ENCODE data around the gene TK2.
A peak's percentile ranks its signal among the peaks of the same experiment; 100 is the strongest.
"Not testable (repeated sequence)": the region's sequence is repeated elsewhere in the genome, so short reads cannot be mapped to it uniquely, and the experiment has no call there.

Gene TK2

DNA sequence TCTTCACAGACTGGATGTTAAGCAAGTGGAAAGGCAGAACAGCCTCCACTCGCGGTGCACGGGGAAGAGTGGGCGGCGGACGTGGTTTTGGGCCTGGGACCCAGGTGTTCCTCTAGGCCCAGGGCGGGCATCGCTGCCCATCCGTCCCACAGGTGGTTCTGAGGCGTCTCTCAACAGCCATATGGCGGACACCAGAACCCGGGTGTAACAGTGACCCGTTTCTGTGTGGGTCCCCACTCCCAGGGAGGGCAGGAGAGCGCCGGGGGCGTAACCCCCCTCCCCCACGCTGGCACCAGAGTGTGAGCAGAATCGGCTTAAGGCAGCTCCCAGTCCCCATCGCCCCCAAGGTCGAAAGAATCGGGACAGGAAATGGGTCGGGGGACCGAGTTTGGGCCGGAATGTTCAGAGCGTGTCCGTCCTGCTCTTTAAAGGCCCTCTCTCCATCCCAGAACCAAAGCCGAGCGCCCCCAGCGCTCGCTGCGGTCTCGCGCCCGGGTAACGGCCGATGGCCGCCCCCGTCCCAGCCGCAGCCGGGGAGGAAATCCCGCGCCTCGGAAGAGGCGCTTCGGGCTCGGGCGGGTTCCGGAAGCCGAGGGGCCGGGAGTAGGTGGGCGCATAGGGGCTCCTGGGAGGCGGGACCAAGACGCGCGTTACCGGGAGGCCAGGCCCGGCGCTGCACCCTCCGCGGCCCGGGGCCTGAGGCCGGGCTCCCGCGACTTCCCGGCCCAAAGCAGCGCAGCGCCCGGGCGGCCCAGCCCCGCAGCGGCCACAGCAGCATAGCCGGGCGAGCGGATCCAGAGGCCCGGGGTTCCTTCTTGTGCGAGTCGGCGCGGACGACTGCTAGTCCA lies at the start of gene TK2:
Gene TK2 (minus strand): TSS at position 839 of the 848 bp plus-strand sequence. CDS start 61 bp downstream, at position 778.
- DNase-seq: peak; percentile 34

DNA sequence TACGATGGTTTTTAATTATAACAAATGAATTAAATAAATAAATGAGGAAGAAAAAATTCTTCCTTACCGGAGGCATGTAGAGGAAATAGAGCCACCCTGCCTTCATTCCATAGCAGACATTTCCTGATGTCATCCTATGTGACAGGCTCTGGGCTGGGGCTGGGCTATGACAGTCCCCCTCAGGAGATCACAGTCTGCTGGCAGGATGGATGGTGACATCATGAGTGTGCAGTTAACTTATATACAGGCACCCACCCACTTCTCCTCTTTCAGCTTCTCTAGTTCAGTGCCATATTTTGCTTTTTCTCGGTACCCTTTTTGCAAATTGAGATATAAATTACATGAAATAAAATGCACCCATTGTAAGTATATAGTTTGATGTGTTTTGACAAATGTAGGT lies 48.2 kb upstream of the TK2 start:
- DNase-seq: no peak

DNA sequence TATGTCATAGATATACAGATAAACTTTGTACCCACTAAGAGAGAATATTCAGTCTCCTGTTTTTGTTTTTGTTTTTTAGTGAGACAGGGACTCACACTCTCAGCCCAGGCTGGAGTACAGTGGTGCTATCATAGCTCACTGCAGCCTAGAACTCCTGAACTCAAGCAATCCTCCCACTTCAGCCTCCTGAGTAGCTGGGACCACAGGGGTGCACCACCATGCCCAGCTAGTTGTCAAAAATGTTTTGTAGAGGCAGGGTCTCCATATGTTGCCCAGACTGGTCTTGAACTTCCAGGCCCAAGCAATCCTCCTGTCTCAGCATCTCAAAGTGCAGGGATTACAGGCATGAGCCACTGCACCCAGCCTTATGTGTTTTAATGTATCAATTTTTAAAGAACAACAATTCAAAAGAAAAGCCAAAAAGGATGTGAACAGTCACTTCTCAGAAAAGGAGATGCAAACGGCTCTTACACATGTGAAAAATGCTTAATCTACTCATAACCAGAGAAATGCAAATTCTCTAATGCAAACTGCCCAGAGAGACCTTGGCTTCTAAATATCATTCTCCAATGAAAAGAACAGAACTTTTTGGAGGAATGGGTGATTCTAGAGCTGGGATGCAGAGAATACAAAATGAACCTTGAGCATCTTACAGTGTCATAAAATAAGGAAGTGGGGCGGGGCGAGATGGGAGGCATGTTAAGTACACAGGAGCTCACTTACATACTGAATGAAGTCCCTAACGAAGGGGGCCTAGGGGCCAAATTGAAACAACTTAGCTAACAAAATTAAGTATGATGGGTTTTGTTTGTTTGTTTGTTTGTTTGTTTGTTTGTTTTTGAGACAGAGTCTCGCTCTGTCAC lies 47.3 kb upstream of the TK2 start:
- no peak for DNase-seq

DNA sequence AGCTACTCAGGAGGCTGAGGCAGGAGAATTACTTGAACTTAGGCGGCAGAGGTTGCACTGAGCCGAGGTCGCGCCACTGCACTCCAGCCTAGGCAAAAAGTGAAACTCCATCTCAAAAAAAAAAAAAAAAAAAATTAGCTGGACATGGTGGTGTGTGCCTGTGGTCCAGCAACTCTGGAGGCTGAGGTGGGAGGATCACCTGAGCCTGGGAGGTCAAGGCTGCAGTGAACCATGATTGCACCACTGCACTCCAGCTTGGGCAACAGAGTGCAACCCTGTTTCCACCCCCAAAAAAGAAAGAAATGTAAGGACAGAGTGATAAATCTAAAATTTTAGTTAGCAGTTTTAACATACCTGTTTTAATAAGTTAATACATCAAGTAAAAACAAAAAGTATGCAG lies 46.6 kb upstream of the TK2 start:
- DNase-seq: not testable (repeated sequence)

GRCh38 chr16:66594739-66595138 lies 44.8 kb upstream of the TK2 start:
- DNase-seq: no peak

DNA sequence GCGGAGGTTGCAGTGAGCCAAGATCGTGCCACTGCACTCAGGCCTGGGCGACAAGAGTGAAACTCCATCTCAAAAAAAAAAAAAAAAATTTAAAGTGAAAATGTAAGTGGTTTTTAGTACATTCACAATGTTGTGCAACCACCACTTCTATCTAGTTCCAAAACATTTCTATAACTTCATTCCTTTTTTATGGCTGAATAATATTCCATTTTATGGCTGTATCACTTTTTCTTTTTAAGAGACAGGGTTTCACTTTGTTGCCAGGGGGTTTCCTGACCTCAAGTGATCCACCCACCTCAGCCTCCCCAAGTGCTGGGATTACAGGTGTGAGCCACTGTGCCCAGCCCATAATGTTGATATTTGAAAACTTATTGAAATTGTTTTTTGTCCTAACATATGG lies 42.9 kb upstream of the TK2 start:
- no peak for DNase-seq

DNA sequence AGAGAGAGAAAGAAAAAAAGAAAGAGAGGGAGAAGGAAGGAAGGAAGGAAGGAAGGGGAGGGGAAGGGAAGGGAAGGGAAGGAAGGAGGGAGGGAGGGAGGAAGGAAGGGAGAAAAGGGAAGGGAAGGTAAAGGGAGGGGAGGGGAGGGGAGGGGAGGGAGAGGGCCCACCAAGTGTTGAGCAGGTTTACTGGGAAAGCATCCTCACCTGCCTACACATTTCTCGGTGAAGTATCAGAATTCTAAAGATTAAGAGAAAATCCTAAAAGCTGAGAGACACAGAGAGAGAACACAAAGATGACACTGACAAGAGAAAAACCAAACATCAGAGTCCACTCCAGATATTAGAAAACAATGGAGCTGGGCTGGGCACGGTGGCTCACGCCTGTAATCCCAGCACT lies 42.3 kb upstream of the TK2 start:
- no peak for DNase-seq

GRCh38 chr16:66591018-66591417 lies 41.1 kb upstream of the TK2 start:
- DNase-seq: no peak

DNA sequence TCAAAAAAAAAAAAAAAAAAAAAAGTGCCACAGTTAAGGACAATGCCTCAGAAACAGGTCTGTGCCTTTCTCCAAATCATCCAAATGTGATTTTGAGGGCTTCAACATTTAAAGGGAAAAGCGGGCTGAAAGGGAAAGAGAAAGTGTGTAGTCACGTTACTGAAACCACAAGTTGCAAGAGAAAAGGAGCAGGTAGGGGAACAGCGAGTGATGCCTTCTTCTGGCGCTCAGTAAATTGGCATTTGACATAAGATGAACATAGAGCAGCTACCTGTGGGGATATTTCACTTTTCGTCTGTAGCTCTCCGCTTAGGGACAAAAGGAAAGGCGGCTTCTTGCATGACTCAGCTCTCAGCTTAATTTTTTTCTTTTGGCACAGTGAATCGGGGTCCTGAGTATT lies 40.4 kb upstream of the TK2 start:
- no peak for DNase-seq

GRCh38 chr16:66588981-66589713 lies 39.2 kb upstream of the TK2 start:
- DNase-seq: peak; percentile 63

GRCh38 chr16:66587881-66588600 lies 38.1 kb upstream of the TK2 start:
- no peak for DNase-seq

- DNase-seq: no peak
Measured at GRCh38 chr16:66585481-66586239, 35.7 kb upstream of the TK2 start.

- DNase-seq: no peak
Measured at GRCh38 chr16:66581246-66581952, 31.5 kb upstream of the TK2 start.

- no peak for DNase-seq
Measured at GRCh38 chr16:66580605-66581209, 30.8 kb upstream of the TK2 start.

DNA sequence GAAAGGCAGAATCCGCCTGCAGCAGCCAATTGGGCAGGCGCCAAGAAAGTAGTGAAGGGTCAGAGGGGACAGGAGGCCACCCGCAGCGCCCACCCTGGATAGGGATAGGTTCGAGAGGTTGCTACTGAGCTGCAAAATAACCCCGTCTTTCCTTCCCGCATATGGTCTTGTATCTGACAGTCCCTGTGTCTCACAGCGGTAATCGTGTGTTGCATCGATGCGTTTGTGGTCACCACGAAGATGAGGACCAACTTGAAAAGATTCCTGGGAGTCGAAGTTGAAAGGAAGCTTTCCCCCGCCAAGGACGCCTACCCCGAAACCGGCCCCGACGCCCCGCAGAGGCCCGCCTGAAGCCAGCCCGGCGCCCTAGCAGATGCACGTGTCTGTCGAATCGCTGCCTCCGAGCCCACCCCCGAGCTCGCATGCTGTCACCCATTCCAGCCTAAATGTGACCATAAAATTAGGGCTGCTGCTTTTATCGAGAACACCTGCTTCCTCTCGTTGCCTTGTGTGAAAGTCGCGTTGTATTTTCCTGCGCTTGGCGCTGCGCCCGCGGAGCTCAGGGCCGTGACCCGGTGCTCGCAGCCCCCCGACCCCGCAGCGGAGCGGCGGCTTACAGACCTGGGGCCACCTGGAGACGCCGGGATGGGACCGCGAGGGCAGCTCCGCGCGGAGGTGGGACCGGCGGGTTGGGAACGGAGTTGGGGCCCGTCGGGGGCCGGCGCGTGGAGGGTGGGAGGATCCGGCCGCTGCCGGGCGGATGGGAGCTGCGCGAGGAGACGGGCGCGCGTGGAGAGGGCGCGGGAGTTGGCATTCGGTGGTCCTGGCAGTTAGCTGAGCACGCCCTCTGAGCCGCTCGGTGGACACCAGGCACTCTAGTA lies 29.0 kb upstream of the TK2 start, which contains the start of gene CMTM2:
Gene CMTM2 (plus strand): TSS at position 813 of the 881 bp plus-strand sequence. CDS start 145 bp downstream, outside the sequence.
- DNase-seq: peak; percentile 8

DNA sequence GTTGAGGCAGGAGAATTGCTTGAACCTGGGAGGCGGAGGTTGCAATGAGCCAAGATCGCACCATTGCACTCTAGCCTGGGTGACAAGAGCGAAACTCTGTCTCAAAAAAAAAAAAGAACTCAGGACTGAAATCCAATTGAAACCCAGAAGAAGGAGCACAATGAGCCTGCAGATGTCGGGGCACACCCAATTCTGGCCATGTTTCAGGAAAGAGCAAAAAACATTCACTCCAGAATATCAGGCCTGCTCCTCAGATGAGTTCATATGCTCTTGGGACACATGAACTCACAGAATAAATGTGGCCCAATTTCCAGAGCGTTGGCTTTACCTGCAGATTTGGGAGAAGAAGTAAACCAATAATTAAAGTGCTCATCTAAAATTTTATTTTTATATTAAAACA lies 26.4 kb upstream of the TK2 start:
- DNase-seq: no peak

GRCh38 chr16:66575060-66575459 lies 25.1 kb upstream of the TK2 start:
- no peak for DNase-seq

DNA sequence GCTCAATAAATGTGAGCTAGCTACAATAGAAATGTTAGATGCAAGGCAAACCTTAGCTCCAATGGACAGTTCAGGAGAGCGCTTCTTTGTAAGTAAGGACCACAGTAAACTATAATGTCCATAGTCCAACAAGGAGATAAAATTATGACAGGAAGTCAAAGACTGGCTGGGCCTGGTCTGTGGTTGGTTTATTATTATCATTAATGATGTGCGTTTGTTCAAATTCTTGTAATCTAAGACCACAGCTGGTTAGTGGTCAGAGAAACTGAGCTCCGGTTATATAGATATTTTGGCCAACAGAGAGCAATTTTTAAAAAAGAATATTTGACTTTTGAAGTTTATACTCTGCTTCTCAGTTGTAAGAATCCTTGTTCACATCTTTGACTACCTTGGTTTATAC lies 24.6 kb upstream of the TK2 start:
- DNase-seq: no peak

DNA sequence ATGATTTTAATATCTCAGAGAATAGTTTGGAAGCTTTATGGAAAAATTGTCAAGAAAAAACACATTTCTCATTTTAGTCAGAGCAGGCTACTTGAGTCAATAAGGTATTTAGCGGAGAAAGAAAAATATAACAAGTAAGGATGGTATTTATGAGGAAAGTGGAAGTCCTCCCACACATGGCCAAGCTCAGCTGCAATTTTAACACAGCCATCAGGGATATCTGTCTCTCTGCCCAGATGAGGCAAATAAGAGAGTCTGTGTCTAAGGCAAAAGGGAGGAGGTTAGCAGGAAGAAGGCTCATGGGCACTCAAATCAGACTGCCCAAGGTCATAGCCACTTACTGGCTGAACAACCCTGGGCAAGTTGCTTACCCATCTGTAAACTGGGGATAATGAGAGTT lies 24.2 kb upstream of the TK2 start:
- no peak for DNase-seq

- no peak for DNase-seq
Measured at GRCh38 chr16:66572356-66572755, 22.4 kb upstream of the TK2 start.
